ENCODE data around the gene RBL1.
"Not testable (repeated sequence)": the region's sequence is repeated elsewhere in the genome, so short reads cannot be mapped to it uniquely, and the experiment has no call there.

Gene RBL1

GRCh38 chr20:36991703-36992102 is 104.1 kb downstream of the RBL1 start:
- DNase-seq: no peak

- DNase-seq: no peak
Observed at GRCh38 chr20:36989797-36990196, 106.0 kb downstream of the RBL1 start.

GRCh38 chr20:36988494-36988966 is 107.3 kb downstream of the RBL1 start:
- no peak for DNase-seq

- no peak for DNase-seq
Observed at GRCh38 chr20:36984257-36984638, 111.5 kb downstream of the RBL1 start.

- DNase-seq: no peak
Observed at GRCh38 chr20:36975099-36975818, 120.5 kb downstream of the RBL1 start.

GRCh38 chr20:36974660-36975059 is 121.1 kb downstream of the RBL1 start:
- DNase-seq: no peak

GRCh38 chr20:36971103-36971502 is 124.7 kb downstream of the RBL1 start:
- no peak for DNase-seq

GRCh38 chr20:36969478-36970186 is 126.2 kb downstream of the RBL1 start:
- DNase-seq: no peak

GRCh38 chr20:36969051-36969450 is 126.7 kb downstream of the RBL1 start:
- DNase-seq: no peak

- no peak for DNase-seq
Observed at GRCh38 chr20:36967636-36968035, 128.2 kb downstream of the RBL1 start.

GRCh38 chr20:36966965-36967364 is 128.8 kb downstream of the RBL1 start:
- DNase-seq: not testable (repeated sequence)

- not testable (repeated sequence) for DNase-seq
Observed at GRCh38 chr20:36962354-36962941, 133.3 kb downstream of the RBL1 start.

GRCh38 chr20:36959242-36959641 is 136.6 kb downstream of the RBL1 start:
- DNase-seq: no peak

- DNase-seq: no peak
Observed at GRCh38 chr20:36957875-36958667, 137.7 kb downstream of the RBL1 start.

GRCh38 chr20:36956674-36957073 is 139.1 kb downstream of the RBL1 start:
- no peak for DNase-seq

GRCh38 chr20:36956016-36956415 is 139.8 kb downstream of the RBL1 start:
- no peak for DNase-seq

GRCh38 chr20:36951979-36952738 is 143.6 kb downstream of the RBL1 start:
- no peak for DNase-seq

- peak; percentile 96 for DNase-seq
Observed at GRCh38 chr20:36951198-36951978, 144.4 kb downstream of the RBL1 start, which contains the start of gene SAMHD1. Gene SAMHD1 (minus strand): TSS chr20:36951708. CDS start chr20:36951643, 65 bp downstream.

GRCh38 chr20:36950414-36951197 is 145.2 kb downstream of the RBL1 start:
- no peak for DNase-seq

Data from NCI-H1092 (cell line).